ENCODE results near the gene TTPAL.

TTPAL gene

DNA sequence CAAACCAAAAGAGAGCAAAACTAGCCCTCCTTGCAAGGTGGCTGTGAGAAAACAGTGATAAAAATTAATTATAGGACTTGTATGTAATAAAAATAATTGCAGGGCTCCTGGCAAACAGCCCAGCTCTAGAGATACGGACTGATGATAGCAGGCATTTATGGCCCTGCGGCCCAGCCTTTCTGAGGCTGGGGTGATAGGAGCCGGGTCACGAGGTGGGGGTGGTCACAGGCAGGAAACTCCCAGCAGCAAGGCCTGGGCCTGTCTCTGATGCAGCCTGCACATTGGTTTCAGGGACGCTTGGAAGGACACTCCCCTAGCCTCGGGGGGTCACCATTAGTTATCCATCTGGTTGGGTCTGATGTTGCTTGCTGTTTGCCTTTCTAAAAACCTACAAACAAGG, 18.7 kb upstream of the TTPAL start:
- no peak for DNase-seq (ENCODE audit: low read depth in 1 of 2, low spot score in 1 of 2)
- no peaks in the 10 kb centered on the region for H3K27me3 ChIP-seq (ENCODE audit: insufficient read depth, poor library complexity, severe bottlenecking)
- no peak overlapping the region for H3K27ac ChIP-seq (replicated peaks)
- no peak for TF ChIP-seq POLR2AphosphoS5 (IDR thresholded peaks at IDR 0.05; ENCODE audit: low read depth)
- no peak for TF ChIP-seq SPI1 (IDR thresholded peaks at IDR 0.05; ENCODE audit: borderline replicate concordance, low read depth)
- TF ChIP-seq, protein P1, sequence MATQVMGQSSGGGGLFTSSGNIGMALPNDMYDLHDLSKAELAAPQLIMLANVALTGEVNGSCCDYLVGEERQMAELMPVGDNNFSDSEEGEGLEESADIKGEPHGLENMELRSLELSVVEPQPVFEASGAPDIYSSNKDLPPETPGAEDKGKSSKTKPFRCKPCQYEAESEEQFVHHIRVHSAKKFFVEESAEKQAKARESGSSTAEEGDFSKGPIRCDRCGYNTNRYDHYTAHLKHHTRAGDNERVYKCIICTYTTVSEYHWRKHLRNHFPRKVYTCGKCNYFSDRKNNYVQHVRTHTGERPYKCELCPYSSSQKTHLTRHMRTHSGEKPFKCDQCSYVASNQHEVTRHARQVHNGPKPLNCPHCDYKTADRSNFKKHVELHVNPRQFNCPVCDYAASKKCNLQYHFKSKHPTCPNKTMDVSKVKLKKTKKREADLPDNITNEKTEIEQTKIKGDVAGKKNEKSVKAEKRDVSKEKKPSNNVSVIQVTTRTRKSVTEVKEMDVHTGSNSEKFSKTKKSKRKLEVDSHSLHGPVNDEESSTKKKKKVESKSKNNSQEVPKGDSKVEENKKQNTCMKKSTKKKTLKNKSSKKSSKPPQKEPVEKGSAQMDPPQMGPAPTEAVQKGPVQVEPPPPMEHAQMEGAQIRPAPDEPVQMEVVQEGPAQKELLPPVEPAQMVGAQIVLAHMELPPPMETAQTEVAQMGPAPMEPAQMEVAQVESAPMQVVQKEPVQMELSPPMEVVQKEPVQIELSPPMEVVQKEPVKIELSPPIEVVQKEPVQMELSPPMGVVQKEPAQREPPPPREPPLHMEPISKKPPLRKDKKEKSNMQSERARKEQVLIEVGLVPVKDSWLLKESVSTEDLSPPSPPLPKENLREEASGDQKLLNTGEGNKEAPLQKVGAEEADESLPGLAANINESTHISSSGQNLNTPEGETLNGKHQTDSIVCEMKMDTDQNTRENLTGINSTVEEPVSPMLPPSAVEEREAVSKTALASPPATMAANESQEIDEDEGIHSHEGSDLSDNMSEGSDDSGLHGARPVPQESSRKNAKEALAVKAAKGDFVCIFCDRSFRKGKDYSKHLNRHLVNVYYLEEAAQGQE (IDR thresholded peaks at IDR 0.05; ENCODE audit: insufficient replicate concordance, low read depth) = no peak
- TF ChIP-seq, protein P2, sequence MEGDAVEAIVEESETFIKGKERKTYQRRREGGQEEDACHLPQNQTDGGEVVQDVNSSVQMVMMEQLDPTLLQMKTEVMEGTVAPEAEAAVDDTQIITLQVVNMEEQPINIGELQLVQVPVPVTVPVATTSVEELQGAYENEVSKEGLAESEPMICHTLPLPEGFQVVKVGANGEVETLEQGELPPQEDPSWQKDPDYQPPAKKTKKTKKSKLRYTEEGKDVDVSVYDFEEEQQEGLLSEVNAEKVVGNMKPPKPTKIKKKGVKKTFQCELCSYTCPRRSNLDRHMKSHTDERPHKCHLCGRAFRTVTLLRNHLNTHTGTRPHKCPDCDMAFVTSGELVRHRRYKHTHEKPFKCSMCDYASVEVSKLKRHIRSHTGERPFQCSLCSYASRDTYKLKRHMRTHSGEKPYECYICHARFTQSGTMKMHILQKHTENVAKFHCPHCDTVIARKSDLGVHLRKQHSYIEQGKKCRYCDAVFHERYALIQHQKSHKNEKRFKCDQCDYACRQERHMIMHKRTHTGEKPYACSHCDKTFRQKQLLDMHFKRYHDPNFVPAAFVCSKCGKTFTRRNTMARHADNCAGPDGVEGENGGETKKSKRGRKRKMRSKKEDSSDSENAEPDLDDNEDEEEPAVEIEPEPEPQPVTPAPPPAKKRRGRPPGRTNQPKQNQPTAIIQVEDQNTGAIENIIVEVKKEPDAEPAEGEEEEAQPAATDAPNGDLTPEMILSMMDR (IDR thresholded peaks at IDR 0.05; ENCODE audit: insufficient read depth, low read length) = no peak
- no peak for TF ChIP-seq GABPA (IDR thresholded peaks at IDR 0.05; ENCODE audit: low read depth)
- no peak overlapping the region for H3K4me3 ChIP-seq (replicated peaks; ENCODE audit: insufficient read depth, low read length)

DNA sequence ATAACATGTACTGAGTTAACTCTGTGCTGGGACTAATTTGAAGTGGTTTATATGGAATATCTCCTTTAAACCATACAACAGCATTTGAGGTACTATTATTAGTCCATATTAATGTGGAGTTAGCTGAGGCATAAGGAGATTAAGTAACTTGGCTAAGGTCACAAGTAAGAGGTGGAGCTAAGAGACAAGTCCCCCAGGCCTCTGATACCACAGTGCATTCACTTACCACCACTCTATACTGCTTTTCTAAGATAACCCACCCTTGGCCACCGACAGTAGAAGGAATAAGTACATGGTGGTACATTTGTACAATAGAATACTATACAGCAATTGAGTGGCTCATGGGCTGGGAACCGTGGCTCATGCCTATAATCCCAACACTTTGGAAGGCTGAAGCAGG, 16.4 kb upstream of the TTPAL start:
- Histone ChIP-seq H3K27me3 (ENCODE audit: insufficient read depth, poor library complexity, severe bottlenecking) (no peaks in the 10 kb centered on the region), H3K27ac (replicated peaks) (no peak overlapping the region), H3K4me3 (replicated peaks; ENCODE audit: insufficient read depth, low read length) (no peak overlapping the region)
- DNase-seq (ENCODE audit: low read depth in 1 of 2, low spot score in 1 of 2) = no peak
- no peak for TF ChIP-seq GABPA (IDR thresholded peaks at IDR 0.05; ENCODE audit: low read depth)
- TF ChIP-seq, protein P1 (IDR thresholded peaks at IDR 0.05; ENCODE audit: insufficient replicate concordance, low read depth) = no peak
- TF ChIP-seq POLR2AphosphoS5 (IDR thresholded peaks at IDR 0.05; ENCODE audit: low read depth) = no peak
- TF ChIP-seq SPI1 (IDR thresholded peaks at IDR 0.05; ENCODE audit: borderline replicate concordance, low read depth) = no peak
- TF ChIP-seq, protein P2 (IDR thresholded peaks at IDR 0.05; ENCODE audit: insufficient read depth, low read length) = no peak

DNA sequence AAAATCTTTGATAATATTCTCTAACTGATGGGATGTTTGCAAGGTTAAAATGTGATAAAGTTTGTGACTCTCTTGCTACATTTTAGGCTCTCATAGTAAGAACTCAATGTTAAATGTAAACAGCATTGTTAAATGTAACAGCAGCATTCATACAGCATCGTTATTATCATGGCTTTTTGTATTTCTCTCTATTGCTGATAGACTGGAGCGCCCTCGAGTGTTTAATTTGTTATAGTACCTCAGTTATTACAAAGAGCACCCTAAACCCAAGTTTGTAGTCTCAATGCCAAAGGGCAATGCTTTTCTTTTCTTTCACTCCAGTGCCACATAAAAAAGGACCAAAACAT, 14.9 kb upstream of the TTPAL start:
- TF ChIP-seq, protein P2 (IDR thresholded peaks at IDR 0.05; ENCODE audit: insufficient read depth, low read length) = peak; percentile 0
- TF ChIP-seq, protein P1 (IDR thresholded peaks at IDR 0.05; ENCODE audit: insufficient replicate concordance, low read depth) = no peak
- H3K27me3 ChIP-seq (ENCODE audit: insufficient read depth, poor library complexity, severe bottlenecking) = no peaks in the 10 kb centered on the region
- peak in 1 of 2 experiments; percentile 16 for DNase-seq (ENCODE audit: low read depth in 1 of 2, low spot score in 1 of 2)
- no peak overlapping the region for H3K27ac ChIP-seq (replicated peaks)
- no peak overlapping the region for H3K4me3 ChIP-seq (replicated peaks; ENCODE audit: insufficient read depth, low read length)

Data from HL-60 (cell line).